DND-41 (cell line): ENCODE results near the gene GDI1.

Experiments used
- ATAC-seq: fragments of 200-7000 bp; cut with Tn5 transposase; 3 replicates; pipeline ENCODE4 v1.9.1; 2021; ENCODE audit warnings: low read depth; ENCODE audit not compliant: insufficient read depth
- DNase-seq: peaks from one replicate; pipeline ENCODE4 v3.0.0-alpha.2; 2020
- H2AFZ ChIP-seq: 2 replicates; pipeline ENCODE4 v1.6.0; 2012; ENCODE audit warnings: low read depth, low read length
- H3K27ac ChIP-seq: 2 replicates; pipeline ENCODE4 v1.5.1; 2012; ENCODE audit warnings: low read length, inconsistent platforms
- H3K27me3 ChIP-seq: fragments of 200-600 bp; sonication (generic); 2 replicates; pipeline ENCODE4 v1.6.0; 2012; ENCODE audit warnings: low read length, mild to moderate bottlenecking, inconsistent platforms; ENCODE audit not compliant: insufficient read depth, poor library complexity
- H3K36me3 ChIP-seq: 2 replicates; pipeline ENCODE4 v1.5.1; 2012; ENCODE audit warnings: low read length, inconsistent platforms; ENCODE audit not compliant: insufficient read depth
- H3K4me1 ChIP-seq: 2 replicates; pipeline ENCODE4 v1.5.1; 2012; ENCODE audit warnings: mild to moderate bottlenecking, low read length; ENCODE audit not compliant: insufficient read depth
- H3K4me2 ChIP-seq: 2 replicates; pipeline ENCODE4 v1.6.0; 2012; ENCODE audit warnings: mild to moderate bottlenecking, moderate library complexity, low read length, inconsistent platforms; ENCODE audit not compliant: insufficient read depth
- H3K4me3 ChIP-seq, 2 experiments: fragments of 200-600 bp in 1 of 2; shearing (Covaris generic) in 1 of 2; 2 replicates each; pipeline ENCODE4 v1.5.1; 2012 to 2016; ENCODE audit warnings: inconsistent platforms in 2 of 2, low read length in 2 of 2, mild to moderate bottlenecking in 2 of 2, low read depth in 1 of 2, moderate library complexity in 1 of 2
- H3K79me2 ChIP-seq: 2 replicates; pipeline ENCODE4 v1.6.0; 2012; ENCODE audit warnings: low read length, inconsistent platforms; ENCODE audit not compliant: insufficient read depth
- H3K9ac ChIP-seq: 2 replicates; pipeline ENCODE4 v1.6.0; 2012; ENCODE audit warnings: low read depth, mild to moderate bottlenecking, inconsistent platforms, low read length, moderate library complexity
- H3K9me3 ChIP-seq: 2 replicates; pipeline ENCODE4 v1.5.1; 2012; ENCODE audit warnings: low read length, moderate library complexity, mild to moderate bottlenecking, inconsistent platforms; ENCODE audit not compliant: insufficient read depth, severe bottlenecking
- H4K20me1 ChIP-seq: 2 replicates; pipeline ENCODE4 v1.6.0; 2012; ENCODE audit warnings: low read length; ENCODE audit not compliant: insufficient read depth
- CTCF ChIP-seq: IDR thresholded peaks from 2 replicates; pipeline ENCODE4 v1.5.1; 2012; ENCODE audit warnings: borderline replicate concordance, low read length, moderate library complexity, mild to moderate bottlenecking; ENCODE audit not compliant: poor library complexity, severe bottlenecking; ENCODE audit errors: extremely low read depth
- EZH2 ChIP-seq: IDR thresholded peaks from 3 replicates; pipeline ENCODE4 v1.6.1; 2012; ENCODE audit warnings: borderline replicate concordance, low read depth, mild to moderate bottlenecking, moderate library complexity, low read length, inconsistent platforms; ENCODE audit not compliant: severe bottlenecking

Gene GDI1

DNA sequence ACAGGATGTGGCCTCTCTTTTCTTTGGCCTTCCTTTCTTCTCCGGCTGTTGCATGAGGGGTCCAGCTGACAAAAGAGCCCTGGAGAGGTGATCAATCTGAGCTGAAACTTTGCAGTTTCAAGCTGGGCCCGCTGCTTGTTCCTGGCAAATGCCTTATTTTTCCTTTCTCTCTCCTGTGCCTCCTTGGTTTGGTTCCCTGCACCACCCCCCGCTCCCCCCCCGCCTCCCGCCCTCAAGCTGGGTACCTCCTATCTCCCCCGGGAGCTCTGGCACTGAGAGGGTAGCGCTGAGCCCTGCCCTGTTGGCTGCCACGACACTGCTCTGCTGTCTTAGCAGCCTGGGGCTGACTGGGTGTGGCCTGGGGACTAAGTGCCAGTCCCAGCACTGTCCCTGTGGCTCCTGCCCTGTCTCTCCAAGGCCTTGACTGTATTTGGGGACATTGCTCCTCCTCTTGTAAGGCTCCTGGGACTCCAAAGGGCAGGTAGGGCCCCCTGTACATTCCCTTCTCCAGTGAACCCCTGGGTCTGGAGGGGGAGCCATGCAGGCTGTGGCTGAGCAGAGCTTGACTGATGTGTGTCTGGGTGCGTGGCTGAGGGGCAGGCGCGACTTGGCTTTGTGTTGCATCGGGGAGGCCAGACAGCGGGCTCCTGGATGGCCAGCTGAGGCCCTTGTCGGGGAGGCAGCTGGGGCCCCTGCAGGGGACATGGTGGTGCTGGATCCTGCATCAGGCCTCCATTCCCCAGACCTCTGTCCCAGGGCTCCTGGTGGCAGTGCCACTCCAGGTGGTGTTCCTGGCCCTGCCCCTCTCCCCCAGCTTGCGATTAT lies 22.2 kb downstream of the GDI1 start:
- Histone ChIP-seq H3K79me2 (peaks cover 14% of the 10 kb centered on the region), H3K4me2 (peak overlapping the region; percentile 72), H3K27me3 (no peaks in the 10 kb centered on the region), H2AFZ (0 out of 2 replicates have a peak overlapping the region, but pooled peaks have one; percentile 22), H3K36me3 (peaks cover 20% of the 10 kb centered on the region), H3K9ac (peak overlapping the region; percentile 67), H3K4me3 (peak overlapping the region; percentile 47 to 78; a peak in 3 of 4 replicates), H3K27ac (no peak overlapping the region; the same call in 1 of the 2 replicates), H3K9me3 (no peaks in the 10 kb centered on the region), H3K4me1 (peaks cover 25% of the 10 kb centered on the region), H4K20me1 (peaks cover 10% of the 10 kb centered on the region; the same call in 1 of the 2 replicates)
- ATAC-seq: peak; percentile 81
- TF ChIP-seq EZH2 (no peak), CTCF (no peak)
- peak; percentile 59 for DNase-seq

DNA sequence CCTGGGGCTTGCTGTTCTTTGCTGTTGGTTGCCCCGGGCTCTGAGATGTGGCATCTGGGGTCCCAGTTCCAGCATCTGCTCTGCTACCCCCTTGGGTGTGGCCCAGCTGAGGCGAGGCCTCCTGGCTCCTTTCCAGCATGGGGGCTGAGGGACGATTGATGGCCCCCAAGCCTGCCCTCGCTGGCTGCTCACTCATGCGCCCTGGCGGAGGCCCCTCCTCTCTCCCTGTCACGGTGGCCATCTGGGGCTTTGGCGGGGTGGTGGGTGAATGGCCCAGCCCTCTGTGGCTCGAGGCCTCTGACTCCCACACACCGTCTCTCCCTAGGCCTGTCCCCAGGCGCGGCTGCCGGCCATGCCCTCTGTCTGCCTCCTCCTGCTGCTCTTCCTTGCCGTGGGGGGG lies 22.9 kb downstream of the GDI1 start:
- ATAC-seq: no peak
- Histone ChIP-seq H3K36me3 (peaks cover 25% of the 10 kb centered on the region), H3K27me3 (no peaks in the 10 kb centered on the region), H3K9me3 (no peaks in the 10 kb centered on the region), H4K20me1 (peaks cover 10% of the 10 kb centered on the region; the same call in 1 of the 2 replicates), H3K4me2 (peak overlapping the region; percentile 72), H3K79me2 (peaks cover 14% of the 10 kb centered on the region), H3K4me1 (peaks cover 25% of the 10 kb centered on the region), H3K9ac (peak overlapping the region; percentile 47; the same call in 1 of the 2 replicates), H3K27ac (no peak overlapping the region), H3K4me3 (peak overlapping the region in 1 of 2 experiments; percentile 78; a peak in 2 of 4 replicates), H2AFZ (no peak overlapping the region)
- no peak for DNase-seq
- TF ChIP-seq EZH2 (no peak), CTCF (no peak)

- Histone ChIP-seq H4K20me1 (peaks cover 10% of the 10 kb centered on the region; the same call in 1 of the 2 replicates), H3K27ac (no peak overlapping the region), H2AFZ (no peak overlapping the region), H3K9ac (no peak overlapping the region), H3K4me3 (no peak overlapping the region), H3K27me3 (no peaks in the 10 kb centered on the region), H3K79me2 (peaks cover 14% of the 10 kb centered on the region), H3K36me3 (peaks cover 30% of the 10 kb centered on the region), H3K4me1 (peaks cover 25% of the 10 kb centered on the region), H3K4me2 (0 out of 2 replicates have a peak overlapping the region, but pooled peaks have one; percentile 22), H3K9me3 (no peaks in the 10 kb centered on the region)
- DNase-seq (no peak), ATAC-seq (no peak)
- no peak for TF ChIP-seq CTCF
- TF ChIP-seq EZH2: no peak
Observed at GRCh38 chrX:154460326-154460725, 23.4 kb downstream of the GDI1 start.
